Stomach (tissue), 9 donors: ENCODE measurements around the gene RNF32. TPM values are rescaled to one million over a fixed set of nuclear protein-coding genes. Genes with fewer than 3 reads are reported as not detected.
"Not testable (repeated sequence)": the region's sequence is repeated elsewhere in the genome, so short reads cannot be mapped to it uniquely, and the experiment has no call there.

Experiments
- DNase-seq, 2 donors: peaks; one replicate each; pipeline versions ENCODE4 v3.0.0 to v3.0.0-alpha.2; 2013 to 2019
- H3K27ac ChIP-seq, 5 donors: fragments of 200-600 bp in 4 of 5; sonication (generic) in 4 of 5; one replicate each; pipeline ENCODE4 v1.5.1; 2013 to 2019; ENCODE audit warnings: mild to moderate bottlenecking in 1 of 5, moderate library complexity in 1 of 5
- H3K27me3 ChIP-seq, 3 donors: fragments of 200-600 bp; sonication (generic); one replicate each; pipeline ENCODE4 v1.5.1; 2017 to 2019; ENCODE audit warnings: mixed run types in 1 of 3
- H3K36me3 ChIP-seq, 4 donors: fragments of 200-600 bp; sonication (generic); 1 replicate in 3 of 4; 2 replicates in 1 of 4; pipeline ENCODE4 v1.5.1; 2016 to 2019
- H3K4me1 ChIP-seq, 4 donors: fragments of 200-600 bp; sonication (generic); one replicate each; pipeline ENCODE4 v1.5.1; 2016 to 2019
- H3K4me3 ChIP-seq, 4 donors: fragments of 200-600 bp; sonication (generic) in 3 of 4; one replicate each; pipeline ENCODE4 v1.5.1; 2016 to 2019; ENCODE audit warnings: mild to moderate bottlenecking in 1 of 4
- H3K9me3 ChIP-seq, 4 donors: fragments of 200-600 bp; sonication (generic); one replicate each; pipeline ENCODE4 v1.5.1; 2016 to 2019
- EP300 ChIP-seq: sonication (generic); formaldehyde crosslinking; IDR thresholded peaks from one replicate; pipeline ENCODE4 v1.6.1; 2017; ENCODE audit warnings: antibody characterized with exemption
- POLR2A ChIP-seq, 4 donors: fragments of 450-650 bp; IDR thresholded peaks; one replicate each; pipeline ENCODE4 v1.6.1; 2016; ENCODE audit warnings: antibody characterized with exemption in 4 of 4, control low read depth in 2 of 4, mild to moderate bottlenecking in 1 of 4, moderate library complexity in 1 of 4
- POLR2AphosphoS5 ChIP-seq, 3 donors: sonication (generic); formaldehyde crosslinking; IDR thresholded peaks; one replicate each; pipeline ENCODE4 v1.6.1; 2016; ENCODE audit warnings: antibody characterized with exemption in 3 of 3
- WGBS, 5 donors: extraction: QIAGEN DNeasy Blood & Tissue Kit in 3 of 5; methylation state at CpG; one replicate each; pipeline versions ENCODE4 v1.1.5 to v1.1.7; 2013 to 2018; 5-methylcytosine and 5-hydroxymethylcytosine counted together
- intact Hi-C: fragments of 100-400 bp; cut with DNase I; formaldehyde crosslinking; loops from one replicate; pipeline ENCODE4 v1.15.1; 2023; ENCODE audit warnings: low total_unique reads
- polyA plus RNA-seq, 3 donors: library from polyadenylated mRNA; stranded (reverse); fragments of 200-250 nt; gene quantifications; one replicate each; pipeline ENCODE4 v1.2.3, GENCODE V29; 2013
- total RNA-seq, 5 donors: library from RNA; depleted of rRNA; stranded (reverse); fragments of >200 nt; gene quantifications; one replicate each; pipeline versions ENCODE4 v1.1.0 to v1.2.3, GENCODE V29; 2014 to 2016
- TF ChIP-seq, protein P1 (sequence below), 7 experiments: fragments of 450-650 bp in 4 of 7; fragments of 200-600 bp in 3 of 7; sonication (generic) in 3 of 7; IDR thresholded peaks; one replicate each; pipeline ENCODE4 v1.5.1; 2016 to 2019; ENCODE audit warnings: antibody characterized with exemption in 7 of 7, control low read depth in 2 of 7, mild to moderate bottlenecking in 1 of 7
- donor health status: healthy with polysubstance abuse.
- donor health status: Bipolar disorder and iron deficiency.
- donor health status: healthy.

Gene RNF32
- total and polyA plus RNA-seq, 8 donors, result 1.2 to 4.7 (median 2.4) TPM; not detected in 2

DNA sequence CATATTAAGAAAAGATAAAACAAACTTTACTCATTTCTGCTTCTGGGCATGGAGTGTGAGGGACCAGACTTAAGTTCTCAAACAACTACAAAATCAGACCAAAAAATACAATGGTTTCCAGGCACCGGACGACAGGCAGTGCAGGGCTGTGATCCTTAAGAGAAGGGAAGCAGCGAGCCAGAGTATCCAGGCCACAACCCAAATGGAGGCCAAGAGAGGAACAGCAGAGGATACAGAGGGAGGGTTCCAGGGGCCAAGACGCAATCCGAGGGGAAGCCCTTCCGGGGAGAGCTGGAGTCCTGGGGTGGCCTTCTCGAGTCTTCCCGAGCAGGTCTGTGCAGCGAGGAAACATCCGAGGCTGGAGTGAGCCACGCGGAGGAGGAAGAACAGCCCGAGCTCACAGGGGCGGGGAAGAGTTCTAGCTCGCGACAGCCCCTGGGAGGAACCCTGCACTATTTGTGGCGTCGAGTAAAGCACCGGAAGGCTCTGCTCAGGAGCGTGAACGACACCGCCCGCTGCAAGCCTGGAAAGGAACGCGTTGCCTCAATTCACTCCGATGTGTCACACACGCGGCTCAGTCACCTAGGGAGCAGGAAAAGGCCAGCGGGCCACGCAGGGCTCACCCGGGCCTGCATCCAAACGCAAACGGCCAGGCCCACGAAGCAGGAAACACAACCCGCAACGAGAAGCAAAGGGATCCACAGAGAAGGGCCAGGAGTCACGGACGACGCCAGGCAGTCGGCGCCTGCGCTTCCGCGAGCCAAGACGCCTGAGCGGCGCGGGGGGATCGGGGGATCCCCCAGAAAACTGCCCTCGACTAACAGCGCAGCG, 933 bp upstream of the RNF32 start:
- TF ChIP-seq POLR2A (IDR thresholded peaks at IDR 0.05) (no peak), EP300 (no peak), POLR2AphosphoS5 (IDR thresholded peaks at IDR 0.05) (no peak)
- TF ChIP-seq, protein P1, sequence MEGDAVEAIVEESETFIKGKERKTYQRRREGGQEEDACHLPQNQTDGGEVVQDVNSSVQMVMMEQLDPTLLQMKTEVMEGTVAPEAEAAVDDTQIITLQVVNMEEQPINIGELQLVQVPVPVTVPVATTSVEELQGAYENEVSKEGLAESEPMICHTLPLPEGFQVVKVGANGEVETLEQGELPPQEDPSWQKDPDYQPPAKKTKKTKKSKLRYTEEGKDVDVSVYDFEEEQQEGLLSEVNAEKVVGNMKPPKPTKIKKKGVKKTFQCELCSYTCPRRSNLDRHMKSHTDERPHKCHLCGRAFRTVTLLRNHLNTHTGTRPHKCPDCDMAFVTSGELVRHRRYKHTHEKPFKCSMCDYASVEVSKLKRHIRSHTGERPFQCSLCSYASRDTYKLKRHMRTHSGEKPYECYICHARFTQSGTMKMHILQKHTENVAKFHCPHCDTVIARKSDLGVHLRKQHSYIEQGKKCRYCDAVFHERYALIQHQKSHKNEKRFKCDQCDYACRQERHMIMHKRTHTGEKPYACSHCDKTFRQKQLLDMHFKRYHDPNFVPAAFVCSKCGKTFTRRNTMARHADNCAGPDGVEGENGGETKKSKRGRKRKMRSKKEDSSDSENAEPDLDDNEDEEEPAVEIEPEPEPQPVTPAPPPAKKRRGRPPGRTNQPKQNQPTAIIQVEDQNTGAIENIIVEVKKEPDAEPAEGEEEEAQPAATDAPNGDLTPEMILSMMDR (IDR thresholded peaks at IDR 0.05), result no peak
- DNase-seq, result no peak
- no peaks in the 10 kb centered on the region for H3K27me3 ChIP-seq
- no peaks in the 10 kb centered on the region for H3K9me3 ChIP-seq
- peak overlapping the region; percentile 66 to 75 (median 71) for H3K4me3 ChIP-seq
- 54 to 77% (median 59%) methylated on average over 37 to 52 of the region's 52 CpGs for WGBS, 5 donors
- H3K36me3 ChIP-seq, result no peaks in the 10 kb centered on the region
- H3K4me1 ChIP-seq, result peaks cover 0 to 30% (median 14%) of the 10 kb centered on the region in 4 donors
- intact Hi-C loops, result no loop called here
- peak overlapping the region; percentile 87 to 91 (median 89) for H3K27ac ChIP-seq

DNA sequence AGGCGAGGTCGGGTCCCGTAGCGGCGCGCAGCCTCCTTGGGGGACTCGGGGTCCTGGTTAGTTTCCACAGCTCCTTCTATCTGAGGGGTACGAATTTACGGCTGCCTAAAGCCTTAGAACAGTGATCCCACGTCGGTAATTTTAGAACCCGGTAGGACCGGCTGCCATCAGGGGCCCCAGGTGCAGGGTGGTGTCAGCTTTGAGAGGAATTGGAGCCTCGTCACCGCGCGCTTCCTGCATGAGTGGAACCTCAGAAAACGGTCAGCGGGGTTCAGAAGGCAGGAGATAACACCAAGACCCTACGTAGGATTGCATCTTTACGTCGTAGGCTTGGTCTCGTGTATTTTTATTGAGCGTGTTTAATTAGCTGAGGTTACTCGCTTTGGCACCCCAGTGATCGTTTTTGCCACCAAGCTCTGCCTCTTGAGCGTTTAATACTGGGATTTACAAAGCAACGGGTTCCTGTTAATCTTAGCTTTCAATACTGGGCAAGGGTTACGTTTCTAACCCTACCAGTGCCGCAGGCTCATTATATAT, 443 bp downstream of the RNF32 start:
- intact Hi-C loops, result no loop called here
- Histone ChIP-seq H3K27me3 (no peaks in the 10 kb centered on the region), H3K27ac (peak overlapping the region; percentile 87 to 94 (median 90)), H3K4me3 (peak overlapping the region; percentile 66 to 75 (median 71)), H3K4me1 (peaks cover 0 to 24% (median 14%) of the 10 kb centered on the region in 4 donors), H3K36me3 (no peaks in the 10 kb centered on the region), H3K9me3 (no peaks in the 10 kb centered on the region)
- DNase-seq, result peak; percentile 52 to 76
- TF ChIP-seq EP300 (no peak), POLR2A (IDR thresholded peaks at IDR 0.05) (no peak), POLR2AphosphoS5 (IDR thresholded peaks at IDR 0.05) (no peak)
- TF ChIP-seq, protein P1 (IDR thresholded peaks at IDR 0.05), result no peak
- 2 to 6% (median 2%) methylated on average over 29 to 30 of the region's 30 CpGs for WGBS, 5 donors

DNA sequence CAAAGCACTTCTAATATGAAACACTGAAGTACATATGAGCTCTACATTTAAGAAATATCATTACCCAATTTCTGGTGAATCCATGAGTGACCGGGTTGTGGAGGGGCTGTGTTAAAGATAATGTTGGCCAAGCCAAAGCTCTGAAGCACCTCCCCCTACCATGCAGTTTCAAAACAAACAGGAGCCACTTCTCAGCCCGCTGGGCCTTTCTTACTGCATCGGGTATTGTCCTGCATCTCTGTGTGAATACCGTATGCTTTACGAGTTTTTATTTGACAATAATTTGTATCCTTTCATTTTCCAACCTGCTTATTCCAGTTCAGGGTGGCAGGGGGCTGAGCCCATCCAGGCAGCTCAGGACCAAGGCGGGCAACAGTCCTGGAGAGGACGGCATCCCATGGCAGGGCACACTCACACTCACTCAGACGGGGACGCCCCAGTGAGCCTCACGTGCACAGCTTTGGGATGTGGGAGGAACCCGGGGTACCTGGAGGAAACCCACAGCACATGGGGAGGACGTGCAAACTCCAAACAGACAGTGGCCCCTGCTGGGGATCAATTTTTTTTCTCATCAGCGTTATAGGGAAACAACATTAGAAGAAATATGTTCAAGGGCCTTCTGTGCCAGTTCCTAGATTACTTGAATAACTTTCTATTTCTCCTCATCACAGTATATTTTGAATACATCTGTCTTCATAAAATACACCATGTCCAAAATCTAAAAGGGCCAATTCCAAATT, 1.9 kb downstream of the RNF32 start:
- TF ChIP-seq, protein P1 (IDR thresholded peaks at IDR 0.05), result no peak
- TF ChIP-seq POLR2A (IDR thresholded peaks at IDR 0.05) (no peak), EP300 (no peak), POLR2AphosphoS5 (IDR thresholded peaks at IDR 0.05) (no peak)
- H3K9me3 ChIP-seq, result no peaks in the 10 kb centered on the region

DNA sequence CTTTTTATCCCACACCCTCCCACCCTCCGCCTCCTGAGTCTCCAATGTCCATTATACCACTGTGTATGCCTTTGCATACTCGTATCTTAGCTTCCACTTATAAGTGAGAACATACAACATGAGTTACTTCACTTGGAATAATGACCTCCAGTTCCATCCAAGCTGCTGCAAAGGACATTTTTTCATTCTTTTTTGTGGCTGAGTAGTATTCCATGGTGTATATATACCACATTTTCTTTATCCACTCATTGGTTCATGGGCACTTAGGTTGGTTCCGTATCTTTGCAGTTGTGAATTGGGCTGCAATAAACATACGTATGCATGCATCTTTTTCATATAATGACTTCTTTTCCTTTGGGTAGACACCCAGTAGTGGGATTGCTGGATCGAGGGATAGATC, 6.8 kb downstream of the RNF32 start:
- DNase-seq, H3K4me3 ChIP-seq, intact Hi-C loops, H3K36me3 ChIP-seq, H3K9me3 ChIP-seq, H3K4me1 ChIP-seq, H3K27ac ChIP-seq: not testable (repeated sequence)
- 94 to 99% (median 98%) methylated on average over 5 of the region's 5 CpGs for WGBS, 5 donors
- H3K27me3 ChIP-seq, result peaks cover 0 to 23% (median 0%) of the 10 kb centered on the region in 3 donors

More for the DNA sequence above, 1.9 kb downstream of the RNF32 start:
- Histone ChIP-seq H3K4me1 (peaks cover 0 to 24% (median 14%) of the 10 kb centered on the region in 4 donors), H3K27ac (no peak overlapping the region), H3K4me3 (no peak overlapping the region), H3K27me3 (no peaks in the 10 kb centered on the region), H3K36me3 (no peaks in the 10 kb centered on the region)
- no peak for DNase-seq
- 81 to 86% (median 82%) methylated on average over 12 to 13 of the region's 13 CpGs for WGBS, 5 donors
- intact Hi-C loops, result no loop called here
